Measurements from ENCODE around the gene SOCS7. TPM values are rescaled to one million over a fixed set of nuclear protein-coding genes. Genes with fewer than 3 reads are reported as not detected.

Gene SOCS7
- total RNA-seq, 1 donor from 2014 or later: 17.8 TPM

DNA sequence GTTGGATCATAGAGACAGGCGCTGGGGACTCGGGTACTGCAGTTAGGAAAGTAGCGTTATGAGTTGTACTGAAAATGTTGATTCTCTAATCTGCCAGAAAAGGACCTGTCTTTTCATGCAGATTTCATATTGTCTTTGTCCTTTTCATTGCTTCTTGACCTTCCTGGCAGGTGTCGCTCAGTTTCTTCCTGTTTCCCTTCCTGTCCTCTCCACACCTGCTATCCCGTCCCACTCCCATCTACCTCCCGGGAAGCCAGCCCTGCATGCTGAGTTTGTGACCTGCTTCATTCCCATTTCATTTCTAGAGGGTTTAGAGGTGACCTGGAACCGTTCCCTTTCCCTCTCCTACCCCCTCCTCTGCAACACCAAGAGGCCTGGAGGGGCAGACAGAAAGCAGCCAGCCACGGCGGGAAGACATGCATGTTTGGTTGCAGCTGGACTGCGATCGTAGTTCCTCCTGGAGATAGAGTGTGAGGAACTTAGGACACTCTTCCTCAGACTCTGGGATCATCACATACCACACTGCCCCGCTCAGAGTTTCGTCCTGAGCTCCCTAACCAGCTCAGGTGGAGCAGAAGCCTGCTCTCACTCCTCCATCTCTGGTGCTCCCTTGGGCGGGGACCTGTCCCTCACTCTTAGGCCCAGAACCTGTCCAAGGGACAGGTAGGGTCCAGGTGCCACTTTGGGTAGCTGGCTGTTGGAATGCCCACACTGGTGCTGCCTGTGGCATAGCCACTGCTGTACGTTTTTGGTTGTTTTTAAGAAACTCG lies 52.7 kb downstream of the SOCS7 start:
- TF ChIP-seq, protein P1, sequence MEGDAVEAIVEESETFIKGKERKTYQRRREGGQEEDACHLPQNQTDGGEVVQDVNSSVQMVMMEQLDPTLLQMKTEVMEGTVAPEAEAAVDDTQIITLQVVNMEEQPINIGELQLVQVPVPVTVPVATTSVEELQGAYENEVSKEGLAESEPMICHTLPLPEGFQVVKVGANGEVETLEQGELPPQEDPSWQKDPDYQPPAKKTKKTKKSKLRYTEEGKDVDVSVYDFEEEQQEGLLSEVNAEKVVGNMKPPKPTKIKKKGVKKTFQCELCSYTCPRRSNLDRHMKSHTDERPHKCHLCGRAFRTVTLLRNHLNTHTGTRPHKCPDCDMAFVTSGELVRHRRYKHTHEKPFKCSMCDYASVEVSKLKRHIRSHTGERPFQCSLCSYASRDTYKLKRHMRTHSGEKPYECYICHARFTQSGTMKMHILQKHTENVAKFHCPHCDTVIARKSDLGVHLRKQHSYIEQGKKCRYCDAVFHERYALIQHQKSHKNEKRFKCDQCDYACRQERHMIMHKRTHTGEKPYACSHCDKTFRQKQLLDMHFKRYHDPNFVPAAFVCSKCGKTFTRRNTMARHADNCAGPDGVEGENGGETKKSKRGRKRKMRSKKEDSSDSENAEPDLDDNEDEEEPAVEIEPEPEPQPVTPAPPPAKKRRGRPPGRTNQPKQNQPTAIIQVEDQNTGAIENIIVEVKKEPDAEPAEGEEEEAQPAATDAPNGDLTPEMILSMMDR (IDR thresholded peaks at IDR 0.05): no peak
- H3K4me1 Mint-ChIP-seq (ENCODE audit: low read depth): peaks cover 5% of the 10 kb centered on the region
- no peaks in the 10 kb centered on the region for H3K27me3 Mint-ChIP-seq (ENCODE audit: low read depth)
- H3K9me3 Mint-ChIP-seq (ENCODE audit: low read depth): peaks cover 5% of the 10 kb centered on the region
- H3K36me3 Mint-ChIP-seq (ENCODE audit: low read depth): peaks cover 22% of the 10 kb centered on the region
- no peak overlapping the region for H3K4me3 Mint-ChIP-seq (ENCODE audit: unreplicated experiment)
- no peak for DNase-seq (ENCODE audit: low spot score)
- no peak overlapping the region for H3K27ac Mint-ChIP-seq (ENCODE audit: unreplicated experiment)

DNA sequence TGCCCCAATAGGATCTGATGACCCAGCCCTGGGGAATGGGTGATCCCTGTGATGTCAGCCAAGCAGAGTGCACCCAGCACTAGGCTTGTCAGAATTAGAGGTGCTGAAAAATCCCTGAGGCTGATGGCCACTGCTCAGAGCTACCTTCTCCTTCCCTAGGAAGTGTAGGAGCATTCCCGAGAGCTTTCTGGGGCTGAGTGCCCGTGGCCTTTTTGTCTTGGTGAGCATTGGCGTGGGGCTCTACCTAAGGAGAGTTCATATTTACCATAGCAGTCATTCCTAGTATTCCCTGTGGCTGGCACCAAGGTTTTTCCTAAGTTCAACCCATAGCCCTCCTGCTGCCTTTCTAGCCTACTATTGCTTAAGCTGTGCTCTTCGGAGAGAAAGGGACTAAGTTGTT lies 54.0 kb downstream of the SOCS7 start:
- TF ChIP-seq, protein P1 (IDR thresholded peaks at IDR 0.05): no peak
- Mint-ChIP-seq H3K27ac (ENCODE audit: unreplicated experiment) (no peak overlapping the region), H3K4me1 (ENCODE audit: low read depth) (peaks cover 5% of the 10 kb centered on the region), H3K9me3 (ENCODE audit: low read depth) (peaks cover 5% of the 10 kb centered on the region), H3K27me3 (ENCODE audit: low read depth) (no peaks in the 10 kb centered on the region), H3K36me3 (ENCODE audit: low read depth) (peaks cover 9% of the 10 kb centered on the region), H3K4me3 (ENCODE audit: unreplicated experiment) (no peak overlapping the region)
- no peak for DNase-seq (ENCODE audit: low spot score)

DNA sequence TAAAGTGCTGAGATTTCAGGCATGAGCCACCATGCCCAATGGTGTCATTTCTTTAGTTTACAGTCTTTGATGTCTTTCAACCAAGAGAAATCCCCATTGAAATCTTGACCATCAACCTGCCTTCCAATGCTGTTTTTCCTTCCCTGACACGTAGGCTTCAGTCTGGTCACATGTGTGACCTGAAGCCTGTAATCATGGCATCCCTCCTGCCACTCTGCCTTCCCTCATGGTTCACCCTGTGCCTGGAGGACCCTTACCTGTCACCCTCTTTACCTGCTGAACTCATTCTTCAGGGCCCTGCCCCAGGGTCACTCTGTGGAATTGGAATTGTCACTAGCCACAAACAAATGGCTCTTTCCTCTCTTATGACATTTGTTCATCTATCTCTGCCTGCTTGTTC lies 58.6 kb downstream of the SOCS7 start:
- H3K27ac Mint-ChIP-seq (ENCODE audit: unreplicated experiment): no peak overlapping the region
- H3K27me3 Mint-ChIP-seq (ENCODE audit: low read depth): no peaks in the 10 kb centered on the region
- H3K9me3 Mint-ChIP-seq (ENCODE audit: low read depth): peaks cover 5% of the 10 kb centered on the region
- peak; percentile 10 for DNase-seq (ENCODE audit: low spot score)
- H3K36me3 Mint-ChIP-seq (ENCODE audit: low read depth): no peaks in the 10 kb centered on the region
- H3K4me1 Mint-ChIP-seq (ENCODE audit: low read depth): peaks cover 13% of the 10 kb centered on the region
- no peak overlapping the region for H3K4me3 Mint-ChIP-seq (ENCODE audit: unreplicated experiment)
- TF ChIP-seq, protein P1 (IDR thresholded peaks at IDR 0.05): no peak

DNA sequence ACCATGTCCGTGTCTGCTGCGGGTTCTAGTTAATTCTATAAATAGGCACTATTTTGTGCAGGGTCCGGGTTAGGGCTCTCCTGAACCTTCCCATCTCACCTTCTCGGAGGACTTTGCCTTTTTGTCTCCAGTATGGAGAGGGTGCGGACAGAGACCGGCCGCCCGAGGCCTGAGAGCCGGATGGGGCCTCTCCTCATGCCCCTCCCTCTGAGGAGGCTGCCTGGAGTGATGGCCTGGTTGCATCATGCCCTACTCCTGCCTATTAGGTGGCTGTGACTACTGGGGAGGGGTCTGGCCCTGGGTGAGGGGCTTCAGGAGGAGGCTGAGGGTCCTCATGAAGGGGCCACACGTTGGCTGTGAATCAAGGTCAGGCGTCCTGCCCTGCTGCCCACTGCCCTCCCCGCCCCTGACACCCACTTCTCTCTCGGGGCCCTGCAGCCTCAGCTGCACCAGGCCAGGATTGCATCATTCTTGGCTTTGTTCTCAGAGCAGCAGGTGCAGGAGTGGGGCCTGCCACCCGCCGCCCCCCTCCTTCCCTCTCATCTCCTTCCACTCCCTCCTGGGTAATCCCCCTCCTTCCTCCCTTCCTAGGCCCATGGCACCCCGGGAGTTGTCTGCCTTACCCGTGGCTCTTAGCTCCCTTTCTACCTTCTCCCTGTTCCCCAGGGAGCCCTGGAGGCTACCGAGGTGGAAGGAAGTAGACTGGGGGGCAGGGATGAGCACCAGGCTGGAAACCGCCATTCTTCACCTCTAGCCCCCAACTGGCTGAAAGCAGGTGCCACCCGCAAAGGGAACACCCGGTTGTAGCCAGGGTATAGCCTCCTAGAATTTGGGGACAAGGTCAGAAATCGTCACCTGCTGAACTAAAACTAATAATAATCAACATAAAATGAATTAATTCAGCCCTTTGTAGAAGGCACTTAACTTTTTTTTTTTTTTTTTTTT lies 63.9 kb downstream of the SOCS7 start:
- Mint-ChIP-seq H3K4me3 (ENCODE audit: unreplicated experiment) (peak overlapping the region; percentile 78), H3K27ac (ENCODE audit: unreplicated experiment) (peak overlapping the region; percentile 98), H3K4me1 (ENCODE audit: low read depth) (peaks cover 40% of the 10 kb centered on the region), H3K27me3 (ENCODE audit: low read depth) (no peaks in the 10 kb centered on the region), H3K36me3 (ENCODE audit: low read depth) (no peaks in the 10 kb centered on the region), H3K9me3 (ENCODE audit: low read depth) (no peaks in the 10 kb centered on the region)
- TF ChIP-seq, protein P1 (IDR thresholded peaks at IDR 0.05): no peak
- no peak for DNase-seq (ENCODE audit: low spot score)

DNA sequence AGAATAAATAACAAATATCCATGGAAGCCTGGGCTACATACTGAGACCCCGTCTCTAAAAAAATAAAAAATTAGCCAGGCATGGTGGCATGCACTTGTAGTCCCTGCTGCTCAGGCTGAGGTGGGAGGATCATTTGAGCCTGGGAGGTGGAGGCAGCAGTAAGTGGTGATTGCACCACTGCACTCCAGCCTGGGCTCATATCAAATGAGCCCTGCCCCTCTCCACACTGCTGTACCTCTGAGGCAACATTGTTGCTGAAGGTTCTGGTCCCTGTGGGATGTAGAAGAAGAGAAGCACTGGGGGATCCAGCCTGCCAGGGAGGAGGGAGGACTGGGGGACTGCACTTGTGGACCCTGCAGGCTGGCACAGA lies 65.2 kb downstream of the SOCS7 start:
- Mint-ChIP-seq H3K27ac (ENCODE audit: unreplicated experiment) (no peak overlapping the region), H3K4me3 (ENCODE audit: unreplicated experiment) (no peak overlapping the region), H3K4me1 (ENCODE audit: low read depth) (peaks cover 53% of the 10 kb centered on the region), H3K36me3 (ENCODE audit: low read depth) (no peaks in the 10 kb centered on the region), H3K27me3 (ENCODE audit: low read depth) (no peaks in the 10 kb centered on the region), H3K9me3 (ENCODE audit: low read depth) (no peaks in the 10 kb centered on the region)
- DNase-seq (ENCODE audit: low spot score): no peak
- TF ChIP-seq, protein P1 (IDR thresholded peaks at IDR 0.05): no peak

Measured in chondrocyte (in vitro differentiated cells).